HG03520 (cell line): ENCODE data around the gene CLNK.

Experiments
- ATAC-seq: cut with Tn5 transposase; IDR thresholded peaks from one replicate; pipeline ENCODE4 v1.9.1; 2021; ENCODE audit warnings: mild to moderate bottlenecking, moderate library complexity; ENCODE audit not compliant: unreplicated experiment

CLNK gene

GRCh38 chr4:10684631-10685030, at the start of gene CLNK:
Gene CLNK, minus strand, starts transcription at chr4:10684768. Its CDS starts 16,899 bp downstream, at chr4:10667869.
- ATAC-seq = peak; percentile 72

- no peak for ATAC-seq
Measured at GRCh38 chr4:10733481-10734062, 49.0 kb upstream of the CLNK start.

- no peak for ATAC-seq
Measured at GRCh38 chr4:10732914-10733415, 48.4 kb upstream of the CLNK start.

- ATAC-seq = no peak
Measured at GRCh38 chr4:10732235-10732913, 47.8 kb upstream of the CLNK start.

- no peak for ATAC-seq
Measured at GRCh38 chr4:10731690-10732089, 47.1 kb upstream of the CLNK start.

GRCh38 chr4:10731162-10731561, 46.6 kb upstream of the CLNK start:
- no peak for ATAC-seq

- ATAC-seq = peak; percentile 44
Measured at GRCh38 chr4:10730590-10730989, 46.0 kb upstream of the CLNK start.

- ATAC-seq = peak; percentile 43
Measured at GRCh38 chr4:10730019-10730418, 45.5 kb upstream of the CLNK start.

- ATAC-seq = no peak
Measured at GRCh38 chr4:10729366-10729765, 44.8 kb upstream of the CLNK start.

- no peak for ATAC-seq
Measured at GRCh38 chr4:10728016-10728415, 43.4 kb upstream of the CLNK start.

- no peak for ATAC-seq
Measured at GRCh38 chr4:10727140-10727880, 42.7 kb upstream of the CLNK start.

GRCh38 chr4:10722957-10723356, 38.4 kb upstream of the CLNK start:
- ATAC-seq = peak; percentile 89

- no peak for ATAC-seq
Measured at GRCh38 chr4:10721616-10722015, 37.0 kb upstream of the CLNK start.

GRCh38 chr4:10716163-10716562, 31.6 kb upstream of the CLNK start:
- ATAC-seq = no peak

GRCh38 chr4:10715696-10716095, 31.1 kb upstream of the CLNK start:
- ATAC-seq = no peak

GRCh38 chr4:10715135-10715534, 30.6 kb upstream of the CLNK start:
- ATAC-seq = no peak

- ATAC-seq = no peak
Measured at GRCh38 chr4:10713591-10713990, 29.0 kb upstream of the CLNK start.

GRCh38 chr4:10706236-10706635, 21.7 kb upstream of the CLNK start:
- no peak for ATAC-seq

- ATAC-seq = no peak
Measured at GRCh38 chr4:10704430-10704810, 19.9 kb upstream of the CLNK start.

GRCh38 chr4:10703766-10704429, 19.3 kb upstream of the CLNK start:
- ATAC-seq = no peak

- no peak for ATAC-seq
Measured at GRCh38 chr4:10703156-10703555, 18.6 kb upstream of the CLNK start.
